Measurements from ENCODE around the gene TMEM60.
"Not testable (repeated sequence)": the region's sequence is repeated elsewhere in the genome, so short reads cannot be mapped to it uniquely, and the experiment has no call there.

TMEM60 gene, protein sequence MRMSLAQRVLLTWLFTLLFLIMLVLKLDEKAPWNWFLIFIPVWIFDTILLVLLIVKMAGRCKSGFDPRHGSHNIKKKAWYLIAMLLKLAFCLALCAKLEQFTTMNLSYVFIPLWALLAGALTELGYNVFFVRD

DNA sequence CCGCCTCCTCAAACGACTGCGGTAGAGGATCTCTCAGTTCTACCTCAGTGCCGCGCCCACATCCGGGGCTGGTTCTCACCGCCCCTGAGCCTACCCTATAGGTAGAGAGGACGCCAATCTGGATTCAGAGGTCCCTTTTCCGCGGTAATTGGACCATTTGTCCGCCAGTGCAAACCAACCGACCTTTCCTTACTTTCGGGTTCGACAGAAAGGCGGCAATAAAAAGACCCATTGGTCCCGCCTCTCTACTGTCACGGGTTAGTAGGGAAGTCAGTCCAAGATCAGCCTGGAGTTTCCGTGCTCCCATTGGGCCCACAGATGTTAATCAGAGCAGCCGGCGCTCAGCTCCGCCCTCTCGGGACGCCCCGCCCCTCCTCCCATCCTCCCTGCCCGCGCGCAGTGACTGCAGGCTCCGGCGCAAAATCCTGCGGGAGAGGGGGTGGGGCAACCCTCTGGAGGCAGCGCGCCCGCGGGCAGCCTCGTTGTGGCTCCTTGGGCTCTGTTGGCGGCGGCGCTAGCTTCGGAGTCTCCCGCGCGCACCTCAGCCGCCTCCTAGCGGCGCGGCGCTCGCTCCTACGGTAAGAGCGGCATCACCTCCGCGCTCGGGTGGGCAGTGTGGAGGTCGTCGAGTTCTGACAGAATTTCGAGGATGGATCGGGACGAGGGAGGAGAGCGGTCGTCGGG is at the start of gene TMEM60, which contains the start of gene PHTF2:
Gene TMEM60, minus strand, starts transcription at position 41 of the 684 bp plus-strand sequence. CDS start 4,061 bp downstream, outside the sequence.
Gene PHTF2, plus strand, starts transcription at position 380 of the 684 bp plus-strand sequence.
- peak within 1 kb of the TSS; percentile 90 for H2AFZ ChIP-seq (ENCODE audit: low read length, unreplicated experiment)
- H3K27ac ChIP-seq (ENCODE audit: low read depth, low read length), result peak within 1 kb of the TSS; percentile 42; the same call in 1 of the 2 replicates
- H3K4me3 ChIP-seq (ENCODE audit: low read depth, low read length), result peak within 1 kb of the TSS; percentile 90
- H3K79me2 ChIP-seq (ENCODE audit: control insufficient read depth, insufficient read depth, low read length, unreplicated experiment), result peaks cover 71% of the 10 kb centered on the region
- H3K36me3 ChIP-seq (ENCODE audit: insufficient read depth, low read length), result peaks cover 7% of the 10 kb centered on the region; the same call in 1 of the 2 replicates
- H3K27me3 ChIP-seq (ENCODE audit: insufficient read depth, low read length), result no peaks in the 10 kb centered on the region
- peaks cover 24% of the 10 kb centered on the region for H3K4me1 ChIP-seq (ENCODE audit: control insufficient read depth, insufficient read depth, low read length, unreplicated experiment)

DNA sequence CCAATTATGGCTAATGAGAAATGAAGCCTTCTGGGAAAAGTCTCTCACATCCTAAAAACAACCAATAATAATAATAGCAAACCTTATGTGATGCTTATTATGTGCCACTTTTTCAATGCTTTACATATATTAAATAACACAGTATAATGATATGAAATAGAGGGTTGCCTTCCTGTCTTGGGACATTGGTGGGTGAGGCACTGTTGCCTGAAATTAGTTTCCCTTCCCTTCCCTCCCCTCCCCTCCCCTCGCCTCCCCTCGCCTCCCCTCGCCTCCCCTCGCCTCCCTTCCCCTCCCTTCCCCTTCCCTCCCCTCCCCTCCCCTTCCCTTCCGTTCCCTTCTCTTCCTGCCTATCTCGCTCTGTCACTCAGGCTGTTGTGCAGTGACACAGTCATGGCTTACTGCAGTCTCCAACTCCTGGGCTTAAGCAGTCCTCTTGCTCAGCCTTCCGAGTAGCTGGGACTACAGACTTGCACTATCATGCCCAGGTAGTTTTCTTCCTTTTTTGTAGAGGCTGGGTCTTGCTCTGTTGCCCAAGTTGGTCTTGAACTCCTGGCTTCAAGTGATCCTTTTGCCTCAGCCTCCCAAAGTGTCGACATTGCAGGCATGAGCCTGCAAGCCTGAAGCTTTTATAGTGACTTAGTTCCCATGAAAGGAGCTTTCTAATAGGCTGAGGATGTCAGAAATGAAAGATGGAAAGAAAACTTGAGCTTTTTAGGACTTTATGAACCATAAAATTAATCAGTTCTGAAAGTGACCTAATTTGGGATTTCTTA is 48.3 kb upstream of the TMEM60 start:
- Histone ChIP-seq H3K27ac (ENCODE audit: low read depth, low read length) (no peak overlapping the region), H3K4me3 (ENCODE audit: low read depth, low read length) (no peak overlapping the region), H2AFZ (ENCODE audit: low read length, unreplicated experiment) (no peak overlapping the region), H3K4me1 (ENCODE audit: control insufficient read depth, insufficient read depth, low read length, unreplicated experiment) (no peaks in the 10 kb centered on the region), H3K27me3 (ENCODE audit: insufficient read depth, low read length) (no peaks in the 10 kb centered on the region), H3K79me2 (ENCODE audit: control insufficient read depth, insufficient read depth, low read length, unreplicated experiment) (no peaks in the 10 kb centered on the region), H3K36me3 (ENCODE audit: insufficient read depth, low read length) (no peaks in the 10 kb centered on the region)

DNA sequence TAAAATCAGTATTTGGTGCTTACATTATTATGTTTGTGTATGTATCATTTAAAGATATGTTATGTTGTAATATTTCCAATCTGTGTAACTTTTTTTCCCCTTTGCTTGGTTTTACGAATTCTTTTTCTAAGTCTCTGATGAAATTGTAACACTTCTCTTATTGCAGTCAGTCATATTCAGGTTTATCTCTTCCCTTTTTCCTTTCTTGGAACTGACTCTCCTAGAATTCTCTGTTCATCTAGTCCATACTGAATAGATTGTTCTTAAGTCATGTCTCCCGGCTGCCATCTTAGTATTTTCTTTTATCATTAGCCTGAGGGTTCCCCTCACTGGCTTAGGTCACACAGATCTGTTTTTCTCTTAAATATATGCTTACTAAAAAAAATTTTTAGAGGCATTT is 45.0 kb upstream of the TMEM60 start:
- Histone ChIP-seq H3K79me2 (ENCODE audit: control insufficient read depth, insufficient read depth, low read length, unreplicated experiment) (no peaks in the 10 kb centered on the region), H3K4me1 (ENCODE audit: control insufficient read depth, insufficient read depth, low read length, unreplicated experiment) (no peaks in the 10 kb centered on the region), H3K27ac (ENCODE audit: low read depth, low read length) (no peak overlapping the region), H3K36me3 (ENCODE audit: insufficient read depth, low read length) (no peaks in the 10 kb centered on the region), H3K4me3 (ENCODE audit: low read depth, low read length) (no peak overlapping the region), H2AFZ (ENCODE audit: low read length, unreplicated experiment) (no peak overlapping the region), H3K27me3 (ENCODE audit: insufficient read depth, low read length) (no peaks in the 10 kb centered on the region)

DNA sequence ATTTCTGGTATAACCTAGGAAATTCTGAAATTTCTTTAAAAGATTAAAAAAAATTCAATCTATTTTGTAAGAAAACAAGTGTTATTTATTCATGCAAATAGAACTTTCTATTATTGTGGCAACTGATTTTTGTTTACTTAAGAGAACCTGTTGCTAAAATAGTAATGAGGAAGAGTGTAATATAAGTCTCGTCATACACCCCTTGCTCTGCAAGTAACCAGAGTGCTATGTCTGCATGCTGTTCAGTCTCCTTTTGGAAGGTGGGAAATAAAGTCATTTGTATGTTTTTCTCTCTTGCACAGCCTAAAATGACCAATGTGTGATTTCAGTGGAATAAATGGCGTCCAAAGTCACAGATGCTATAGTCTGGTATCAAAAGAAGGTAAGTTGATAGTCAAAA is 41.7 kb upstream of the TMEM60 start:
- Histone ChIP-seq H3K4me3 (ENCODE audit: low read depth, low read length) (no peak overlapping the region), H3K4me1 (ENCODE audit: control insufficient read depth, insufficient read depth, low read length, unreplicated experiment) (no peaks in the 10 kb centered on the region), H3K79me2 (ENCODE audit: control insufficient read depth, insufficient read depth, low read length, unreplicated experiment) (no peaks in the 10 kb centered on the region), H3K27me3 (ENCODE audit: insufficient read depth, low read length) (no peaks in the 10 kb centered on the region), H3K36me3 (ENCODE audit: insufficient read depth, low read length) (no peaks in the 10 kb centered on the region), H2AFZ (ENCODE audit: low read length, unreplicated experiment) (no peak overlapping the region), H3K27ac (ENCODE audit: low read depth, low read length) (no peak overlapping the region)

DNA sequence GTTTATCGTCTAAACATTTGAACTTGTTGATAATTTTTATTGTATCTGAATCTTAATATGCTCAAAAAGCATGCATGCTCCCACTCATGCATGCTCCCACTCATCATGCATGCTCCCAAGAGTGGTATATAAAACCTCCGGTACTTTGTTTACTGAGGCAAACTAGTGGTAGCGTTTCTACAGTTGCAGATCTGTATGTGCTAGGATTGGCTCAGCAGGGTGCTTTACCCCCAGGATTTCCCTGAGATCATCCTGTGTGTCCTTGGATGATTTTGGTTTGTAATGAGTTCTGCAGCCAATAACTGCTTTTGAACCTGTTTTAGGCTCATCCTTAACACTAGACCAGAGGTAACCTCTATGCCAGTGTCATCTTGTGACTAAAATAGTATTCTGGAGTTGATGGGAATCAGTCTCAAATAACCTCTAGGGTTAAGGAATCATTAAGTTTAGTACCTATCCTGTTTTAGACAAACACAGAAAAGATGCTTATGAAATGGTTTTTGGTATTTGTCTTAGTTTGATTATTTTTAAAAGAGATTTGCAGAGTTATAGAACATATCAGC is 40.8 kb upstream of the TMEM60 start:
- Histone ChIP-seq H3K36me3 (ENCODE audit: insufficient read depth, low read length) (no peaks in the 10 kb centered on the region), H3K4me1 (ENCODE audit: control insufficient read depth, insufficient read depth, low read length, unreplicated experiment) (peaks cover 7% of the 10 kb centered on the region), H2AFZ (ENCODE audit: low read length, unreplicated experiment) (no peak overlapping the region), H3K4me3 (ENCODE audit: low read depth, low read length) (no peak overlapping the region), H3K27ac (ENCODE audit: low read depth, low read length) (no peak overlapping the region), H3K27me3 (ENCODE audit: insufficient read depth, low read length) (no peaks in the 10 kb centered on the region), H3K79me2 (ENCODE audit: control insufficient read depth, insufficient read depth, low read length, unreplicated experiment) (no peaks in the 10 kb centered on the region)

DNA sequence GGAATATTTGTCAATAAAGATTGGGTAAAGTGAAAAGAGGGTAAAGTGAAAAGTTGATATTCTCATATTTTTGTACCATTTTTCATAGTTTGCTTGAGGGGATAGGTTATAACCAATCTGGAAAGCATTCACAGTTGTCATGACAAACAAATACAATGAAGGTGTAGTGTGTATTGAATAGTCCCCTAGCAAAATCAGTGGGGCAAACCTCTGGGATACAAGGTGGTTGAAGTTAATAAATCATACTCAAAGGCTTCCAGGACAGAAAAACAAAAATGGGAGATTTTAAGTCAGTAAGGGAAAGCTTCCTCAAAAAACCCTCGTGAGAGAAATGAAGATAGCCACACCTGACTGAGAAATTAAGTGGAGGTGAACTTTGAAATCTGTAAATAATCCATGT is 39.7 kb upstream of the TMEM60 start:
- Histone ChIP-seq H3K4me1 (ENCODE audit: control insufficient read depth, insufficient read depth, low read length, unreplicated experiment) (peaks cover 7% of the 10 kb centered on the region), H2AFZ (ENCODE audit: low read length, unreplicated experiment) (no peak overlapping the region), H3K4me3 (ENCODE audit: low read depth, low read length) (no peak overlapping the region), H3K36me3 (ENCODE audit: insufficient read depth, low read length) (no peaks in the 10 kb centered on the region), H3K27ac (ENCODE audit: low read depth, low read length) (no peak overlapping the region), H3K27me3 (ENCODE audit: insufficient read depth, low read length) (no peaks in the 10 kb centered on the region), H3K79me2 (ENCODE audit: control insufficient read depth, insufficient read depth, low read length, unreplicated experiment) (no peaks in the 10 kb centered on the region)

DNA sequence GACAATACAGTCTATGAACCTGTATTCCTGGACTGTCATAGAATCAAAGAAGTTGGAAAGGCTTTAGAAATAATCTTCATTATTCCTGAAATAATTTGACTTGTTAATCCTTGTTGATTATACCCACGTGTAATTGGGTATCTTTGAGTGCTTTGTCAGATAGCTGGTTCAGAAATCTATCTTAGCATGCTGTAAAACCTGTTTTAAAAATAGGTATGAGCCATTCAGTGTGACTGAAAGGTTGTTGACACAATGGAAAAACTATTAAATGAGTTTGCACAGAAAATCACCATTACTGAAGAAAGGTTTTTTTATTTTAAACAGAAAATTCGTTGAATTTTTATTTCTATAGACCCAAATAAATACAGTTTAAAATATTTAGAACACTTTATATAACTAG is 39.0 kb upstream of the TMEM60 start:
- no peaks in the 10 kb centered on the region for H3K79me2 ChIP-seq (ENCODE audit: control insufficient read depth, insufficient read depth, low read length, unreplicated experiment)

DNA sequence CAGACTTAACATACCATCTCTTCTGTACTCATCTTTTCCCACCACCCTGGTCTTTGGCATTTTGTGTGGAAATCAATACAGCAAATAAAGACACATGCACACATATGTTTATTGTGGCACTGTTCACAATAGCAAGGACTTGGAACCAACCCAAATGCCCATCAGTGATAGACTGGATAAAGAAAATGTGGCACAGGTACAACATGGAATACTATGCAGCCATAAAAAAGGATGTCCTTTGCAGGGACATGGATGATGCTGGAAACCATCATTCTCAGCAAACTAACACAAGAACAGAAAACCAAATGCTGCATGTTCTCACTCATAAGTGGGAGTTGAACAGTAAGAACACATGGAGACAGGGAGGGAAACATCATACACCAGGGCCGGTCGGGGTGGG is 38.2 kb upstream of the TMEM60 start:
- not testable (repeated sequence) for H3K79me2 ChIP-seq (ENCODE audit: control insufficient read depth, insufficient read depth, low read length, unreplicated experiment); H3K27me3 ChIP-seq (ENCODE audit: insufficient read depth, low read length); H3K27ac ChIP-seq (ENCODE audit: low read depth, low read length); H3K36me3 ChIP-seq (ENCODE audit: insufficient read depth, low read length); H3K4me3 ChIP-seq (ENCODE audit: low read depth, low read length); H3K4me1 ChIP-seq (ENCODE audit: control insufficient read depth, insufficient read depth, low read length, unreplicated experiment); H2AFZ ChIP-seq (ENCODE audit: low read length, unreplicated experiment)

More for the DNA sequence above, 39.0 kb upstream of the TMEM60 start:
- H3K27ac ChIP-seq (ENCODE audit: low read depth, low read length), result no peak overlapping the region
- H3K4me3 ChIP-seq (ENCODE audit: low read depth, low read length), result no peak overlapping the region
- no peaks in the 10 kb centered on the region for H3K36me3 ChIP-seq (ENCODE audit: insufficient read depth, low read length)
- H3K27me3 ChIP-seq (ENCODE audit: insufficient read depth, low read length), result no peaks in the 10 kb centered on the region
- no peak overlapping the region for H2AFZ ChIP-seq (ENCODE audit: low read length, unreplicated experiment)
- peaks cover 7% of the 10 kb centered on the region for H3K4me1 ChIP-seq (ENCODE audit: control insufficient read depth, insufficient read depth, low read length, unreplicated experiment)

DNA sequence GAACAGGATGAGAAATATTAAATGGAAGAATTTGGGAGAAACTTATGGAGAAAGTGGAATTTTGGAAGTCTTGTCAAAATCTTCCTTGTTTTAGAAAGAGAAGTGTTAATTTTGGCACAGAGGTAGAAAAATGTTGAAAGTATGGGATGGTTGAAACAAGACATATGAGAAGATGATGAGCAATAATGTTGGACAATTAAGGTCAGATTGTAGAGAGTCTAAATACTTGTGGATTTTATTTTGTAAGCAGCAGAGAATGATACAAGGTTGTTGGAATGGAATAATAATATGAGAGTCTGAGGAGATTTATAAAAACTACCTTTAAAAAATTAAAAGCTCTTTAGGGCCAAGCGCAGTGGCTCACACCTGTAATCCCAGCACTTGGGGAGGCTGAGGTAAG is 34.9 kb upstream of the TMEM60 start:
- no peak overlapping the region for H3K4me3 ChIP-seq (ENCODE audit: low read depth, low read length)

DNA sequence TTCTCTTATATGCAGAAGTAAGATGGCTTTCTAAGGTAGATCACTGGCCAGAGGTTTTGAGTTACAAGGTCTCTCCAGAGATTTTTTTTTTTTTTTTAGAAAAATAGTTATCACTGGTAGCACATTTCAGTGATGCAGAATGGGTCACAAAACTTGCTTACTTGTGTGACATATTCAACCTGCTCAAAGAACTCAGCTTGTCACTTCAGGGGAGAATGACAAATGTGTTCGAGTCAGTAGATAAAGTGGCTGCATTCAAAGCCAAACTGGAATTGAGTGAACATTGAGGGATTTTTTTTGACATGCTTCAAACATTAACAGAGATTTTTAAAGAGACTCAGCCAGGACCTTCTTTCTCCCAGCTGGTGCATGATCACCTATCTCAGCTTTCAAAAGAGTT is 33.7 kb upstream of the TMEM60 start:
- Histone ChIP-seq H2AFZ (ENCODE audit: low read length, unreplicated experiment) (no peak overlapping the region), H3K27me3 (ENCODE audit: insufficient read depth, low read length) (no peaks in the 10 kb centered on the region), H3K4me3 (ENCODE audit: low read depth, low read length) (no peak overlapping the region), H3K4me1 (ENCODE audit: control insufficient read depth, insufficient read depth, low read length, unreplicated experiment) (peaks cover 7% of the 10 kb centered on the region), H3K79me2 (ENCODE audit: control insufficient read depth, insufficient read depth, low read length, unreplicated experiment) (peaks cover 5% of the 10 kb centered on the region), H3K27ac (ENCODE audit: low read depth, low read length) (no peak overlapping the region), H3K36me3 (ENCODE audit: insufficient read depth, low read length) (no peaks in the 10 kb centered on the region)

More for the DNA sequence above, 34.9 kb upstream of the TMEM60 start:
- Histone ChIP-seq H2AFZ (ENCODE audit: low read length, unreplicated experiment) (no peak overlapping the region), H3K27me3 (ENCODE audit: insufficient read depth, low read length) (no peaks in the 10 kb centered on the region), H3K4me1 (ENCODE audit: control insufficient read depth, insufficient read depth, low read length, unreplicated experiment) (peaks cover 7% of the 10 kb centered on the region), H3K27ac (ENCODE audit: low read depth, low read length) (no peak overlapping the region), H3K36me3 (ENCODE audit: insufficient read depth, low read length) (no peaks in the 10 kb centered on the region), H3K79me2 (ENCODE audit: control insufficient read depth, insufficient read depth, low read length, unreplicated experiment) (peaks cover 5% of the 10 kb centered on the region)

Data from ACC112 (cell line).